ENCODE measurements around the gene CREB5. TPM values are rescaled to one million over a fixed set of nuclear protein-coding genes. Genes with fewer than 3 reads are reported as not detected.
"Not testable (repeated sequence)": the region's sequence is repeated elsewhere in the genome, so short reads cannot be mapped to it uniquely, and the experiment has no call there.

Gene CREB5
- total RNA-seq, 4 donors from 2014 or later, result 0.90 to 10.1 (median 4.9) TPM

DNA sequence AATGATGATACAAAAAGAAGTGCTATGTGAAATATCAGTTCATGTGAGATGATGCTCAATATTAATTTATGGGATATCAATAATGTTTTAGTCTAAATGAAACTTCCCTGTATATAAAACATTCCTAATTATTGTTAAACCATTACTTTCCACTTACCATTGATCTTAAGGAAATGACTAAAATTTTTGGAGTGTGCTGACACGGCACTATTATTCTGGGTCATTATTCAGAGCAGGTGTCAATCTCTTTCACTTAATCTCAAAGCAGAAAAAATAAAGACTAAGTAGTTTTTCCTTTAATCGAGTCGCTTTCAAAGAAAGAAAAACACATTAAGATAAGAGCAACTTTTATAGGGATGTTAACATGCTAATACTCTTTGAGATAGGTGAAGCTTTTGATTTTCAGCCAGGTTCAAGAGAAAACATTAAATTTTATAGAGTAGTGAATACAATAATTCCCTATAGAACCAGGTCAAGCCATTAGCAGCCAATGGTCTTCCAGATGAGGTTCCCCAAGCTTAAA is 11.4 kb upstream of the CREB5 start:
- H3K9me3 ChIP-seq, result no peaks in the 10 kb centered on the region
- H3K27ac ChIP-seq, result no peak overlapping the region
- in situ Hi-C loops (cut with MboI; ENCODE audit: low sequenced_read_pairs in 4 of 4), result loop anchor here in 1 of 4 donors (25.0 kb wide), 1 partner anchor 1214 kb away; the partner anchor contains the start of gene HOXA11
- ATAC-seq, result no peak
- no peaks in the 10 kb centered on the region for H3K4me1 ChIP-seq
- no peak overlapping the region for H3K4me3 ChIP-seq
- DNase-seq, result no peak
- no peaks in the 10 kb centered on the region for H3K36me3 ChIP-seq
- no peaks in the 10 kb centered on the region for H3K27me3 ChIP-seq
- intact Hi-C loops (cut with DNase I; ENCODE audit: low total_unique reads), result no loop called here
- TF ChIP-seq POLR2A (IDR thresholded peaks at IDR 0.05) (no peak), CTCF (IDR thresholded peaks at IDR 0.05 in 4 of 5, conservative IDR thresholded peaks at IDR 0.05 in 1 of 5) (no peak)

DNA sequence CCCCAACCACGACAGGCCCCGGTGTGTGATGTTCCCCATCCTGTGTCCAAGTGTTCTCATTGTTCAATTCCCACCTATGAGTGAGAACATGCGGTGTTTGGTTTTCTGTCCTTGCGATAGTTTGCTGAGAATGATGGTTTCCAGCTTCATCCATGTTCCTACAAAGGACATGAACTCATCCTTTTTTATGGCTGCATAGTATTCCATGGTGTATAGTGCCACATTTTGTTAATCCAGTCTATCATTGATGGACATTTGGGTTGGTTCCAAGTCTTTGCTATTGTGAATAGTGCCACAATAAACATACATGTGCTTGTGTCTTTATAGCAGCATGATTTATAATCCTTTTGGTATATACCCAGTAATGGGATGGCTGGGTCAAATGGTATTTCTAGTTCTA is 10.8 kb upstream of the CREB5 start:
- H3K4me1 ChIP-seq; ATAC-seq; H3K4me3 ChIP-seq; H3K27me3 ChIP-seq; intact Hi-C loops (cut with DNase I; ENCODE audit: low total_unique reads); H3K36me3 ChIP-seq; H3K9me3 ChIP-seq; DNase-seq; H3K27ac ChIP-seq: not testable (repeated sequence)
- in situ Hi-C loops (cut with MboI; ENCODE audit: low sequenced_read_pairs in 4 of 4), result loop anchor here in 1 of 4 donors (25.0 kb wide), 1 partner anchor 1214 kb away; the partner anchor contains the start of gene HOXA11

GRCh38 chr7:28405662-28406061 is 6.7 kb upstream of the CREB5 start:
- no peaks in the 10 kb centered on the region for H3K36me3 ChIP-seq
- in situ Hi-C loops (cut with MboI; ENCODE audit: low sequenced_read_pairs in 4 of 4), result loop anchor here in 1 of 4 donors (25.0 kb wide), 1 partner anchor 1218 kb away; the partner anchor contains the start of gene HOXA11
- no peaks in the 10 kb centered on the region for H3K27me3 ChIP-seq
- TF ChIP-seq POLR2A (IDR thresholded peaks at IDR 0.05), result no peak
- no peak for TF ChIP-seq CTCF (IDR thresholded peaks at IDR 0.05 in 4 of 5, conservative IDR thresholded peaks at IDR 0.05 in 1 of 5)
- ATAC-seq (no peak), DNase-seq (peak in 1 of 2 donors; percentile 68)
- H3K9me3 ChIP-seq, result no peaks in the 10 kb centered on the region
- intact Hi-C loops (cut with DNase I; ENCODE audit: low total_unique reads), result loop anchor here (5.0 kb wide), 1 partner anchor 223 kb away; the partner anchor contains the start of gene JAZF1
- H3K4me3 ChIP-seq, result no peak overlapping the region
- peak overlapping the region; percentile 35 to 51 (median 44) for H3K27ac ChIP-seq
- H3K4me1 ChIP-seq, result peaks cover 5 to 10% of the 10 kb centered on the region in 2 donors

DNA sequence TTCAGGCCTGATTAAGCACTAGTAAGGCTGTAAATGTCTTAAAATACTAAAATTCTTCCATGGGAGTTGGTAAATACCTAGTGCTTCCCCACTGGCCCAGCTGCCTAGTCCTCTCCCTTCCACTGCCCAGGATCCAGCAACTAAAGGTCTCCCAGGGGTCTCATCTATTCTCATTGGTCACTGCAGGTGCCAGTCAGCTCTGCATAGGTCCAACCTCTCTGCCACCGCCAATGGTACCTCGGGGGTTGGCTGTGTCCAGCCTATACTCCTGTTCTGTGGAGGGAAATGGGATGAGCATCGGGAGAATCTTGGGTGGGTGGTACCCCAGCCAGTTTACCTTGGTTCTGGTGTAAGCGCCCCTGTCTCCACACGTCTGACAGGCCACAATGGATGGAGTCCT is 6.1 kb upstream of the CREB5 start:
- no peak for TF ChIP-seq POLR2A (IDR thresholded peaks at IDR 0.05)
- DNase-seq (no peak), ATAC-seq (no peak)
- in situ Hi-C loops (cut with MboI; ENCODE audit: low sequenced_read_pairs in 4 of 4), result loop anchor here in 1 of 4 donors (25.0 kb wide), 1 partner anchor 1219 kb away; the partner anchor contains the start of gene HOXA11
- H3K4me1 ChIP-seq, result peaks cover 5 to 11% of the 10 kb centered on the region in 2 donors
- H3K27ac ChIP-seq, result peak overlapping the region; percentile 15 to 51 (median 44)
- H3K4me3 ChIP-seq, result no peak overlapping the region
- H3K9me3 ChIP-seq, result no peaks in the 10 kb centered on the region
- H3K27me3 ChIP-seq, result no peaks in the 10 kb centered on the region
- intact Hi-C loops (cut with DNase I; ENCODE audit: low total_unique reads), result loop anchor here (5.0 kb wide), 1 partner anchor 224 kb away; the partner anchor contains the start of gene JAZF1
- H3K36me3 ChIP-seq, result no peaks in the 10 kb centered on the region

- ATAC-seq, result no peak
- intact Hi-C loops (cut with DNase I; ENCODE audit: low total_unique reads), result loop anchor here (2.0 to 5.0 kb wide), 3 partner anchors 215 to 279 kb away; partner anchors contain the start of gene JAZF1
Measured at GRCh38 chr7:28407651-28408050, 4.7 kb upstream of the CREB5 start.

More at GRCh38 chr7:28407651-28408050, 4.7 kb upstream of the CREB5 start:
- Histone ChIP-seq H3K27me3 (no peaks in the 10 kb centered on the region), H3K27ac (peak overlapping the region; percentile 91 to 98 (median 92)), H3K4me3 (no peak overlapping the region), H3K36me3 (no peaks in the 10 kb centered on the region), H3K4me1 (peaks cover 8 to 21% of the 10 kb centered on the region in 2 donors), H3K9me3 (no peaks in the 10 kb centered on the region)
- DNase-seq, result no peak
- in situ Hi-C loops (cut with MboI; ENCODE audit: low sequenced_read_pairs in 4 of 4), result loop anchor here in 1 of 4 donors (25.0 kb wide), 1 partner anchor 1220 kb away; the partner anchor contains the start of gene HOXA11
- TF ChIP-seq CTCF (IDR thresholded peaks at IDR 0.05 in 4 of 5, conservative IDR thresholded peaks at IDR 0.05 in 1 of 5), result no peak
- no peak for TF ChIP-seq POLR2A (IDR thresholded peaks at IDR 0.05)

Measured in gastrocnemius medialis (tissue), 4 donors.